Peyer's patch (tissue), 4 donors: ENCODE data around the gene ZNF638.
A peak's percentile ranks its signal among the peaks of the same experiment; 100 is the strongest.

Experiments
- POLR2A ChIP-seq, 2 donors: fragments of 450-650 bp; IDR thresholded peaks; one replicate each; pipeline ENCODE4 v1.5.1; 2017; ENCODE audit warnings: antibody characterized with exemption in 2 of 2, mild to moderate bottlenecking in 2 of 2, moderate library complexity in 2 of 2
- TF ChIP-seq, protein P1 (sequence below), 6 experiments: fragments of 450-650 bp in 4 of 6; fragments of 200-600 bp in 2 of 6; sonication (generic) in 1 of 6; IDR thresholded peaks; one replicate each; pipeline ENCODE4 v1.5.1; 2017 to 2019; ENCODE audit warnings: antibody characterized with exemption in 6 of 6, mild to moderate bottlenecking in 3 of 6, moderate library complexity in 1 of 6

GRCh38 chr2:71282493-71282892, 49.1 kb upstream of the ZNF638 start:
- TF ChIP-seq, protein P1, sequence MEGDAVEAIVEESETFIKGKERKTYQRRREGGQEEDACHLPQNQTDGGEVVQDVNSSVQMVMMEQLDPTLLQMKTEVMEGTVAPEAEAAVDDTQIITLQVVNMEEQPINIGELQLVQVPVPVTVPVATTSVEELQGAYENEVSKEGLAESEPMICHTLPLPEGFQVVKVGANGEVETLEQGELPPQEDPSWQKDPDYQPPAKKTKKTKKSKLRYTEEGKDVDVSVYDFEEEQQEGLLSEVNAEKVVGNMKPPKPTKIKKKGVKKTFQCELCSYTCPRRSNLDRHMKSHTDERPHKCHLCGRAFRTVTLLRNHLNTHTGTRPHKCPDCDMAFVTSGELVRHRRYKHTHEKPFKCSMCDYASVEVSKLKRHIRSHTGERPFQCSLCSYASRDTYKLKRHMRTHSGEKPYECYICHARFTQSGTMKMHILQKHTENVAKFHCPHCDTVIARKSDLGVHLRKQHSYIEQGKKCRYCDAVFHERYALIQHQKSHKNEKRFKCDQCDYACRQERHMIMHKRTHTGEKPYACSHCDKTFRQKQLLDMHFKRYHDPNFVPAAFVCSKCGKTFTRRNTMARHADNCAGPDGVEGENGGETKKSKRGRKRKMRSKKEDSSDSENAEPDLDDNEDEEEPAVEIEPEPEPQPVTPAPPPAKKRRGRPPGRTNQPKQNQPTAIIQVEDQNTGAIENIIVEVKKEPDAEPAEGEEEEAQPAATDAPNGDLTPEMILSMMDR (IDR thresholded peaks at IDR 0.05) = peak in 1 of 6 experiments; percentile 14
- TF ChIP-seq POLR2A (IDR thresholded peaks at IDR 0.05) = no peak
